Panc1 (cell line): ENCODE results near the gene GABRB1. TPM values are rescaled to one million over a fixed set of nuclear protein-coding genes. Genes with fewer than 3 reads are reported as not detected.

Experiments
- ATAC-seq: fragments of 200-7000 bp; cut with Tn5 transposase; 2 replicates; pipeline ENCODE4 v1.9.1; 2020; ENCODE audit warnings: mild to moderate bottlenecking, moderate library complexity
- BruUV-seq: library from RNA; stranded (reverse); fragments of 400-500 nt; replicated peaks from 2 replicates; lab custom pipeline; 2021; lab: Mats Ljungman, UMichigan
- CTCF ChIA-PET: fragments of 300-600 bp; sonication (Branson Sonifier 250); formaldehyde crosslinking; loops from one replicate; lab custom pipeline; 2022; ENCODE audit warnings: antibody characterized with exemption; lab: Charles Lee
- POLR2A ChIA-PET: fragments of 300-600 bp; sonication (Branson Sonifier 250); formaldehyde crosslinking; loops from one replicate; lab custom pipeline; 2022; ENCODE audit warnings: antibody characterized with exemption; lab: Charles Lee
- DNase-seq: peaks from one replicate; pipeline ENCODE4 v3.0.0-alpha.2; 2010; ENCODE audit warnings: low read depth, low spot score
- H3K27ac ChIP-seq: 2 replicates; pipeline ENCODE4 v1.5.1; 2011; ENCODE audit warnings: mild to moderate bottlenecking, low read length, inconsistent platforms
- H3K27me3 ChIP-seq: fragments of 200-500 bp; sonication (Bioruptor generic); 2 replicates; pipeline ENCODE4 v1.6.0; 2014; ENCODE audit warnings: low read length, inconsistent platforms; ENCODE audit not compliant: control insufficient read depth, insufficient read depth
- H3K36me3 ChIP-seq: fragments of 200-500 bp; sonication (Bioruptor generic); 2 replicates; pipeline ENCODE4 v1.5.1; 2014; ENCODE audit warnings: inconsistent platforms, mild to moderate bottlenecking, low read length, moderate library complexity; ENCODE audit not compliant: control insufficient read depth, insufficient read depth
- H3K4me1 ChIP-seq: 2 replicates; pipeline ENCODE4 v1.5.1; 2011; ENCODE audit warnings: inconsistent platforms, mild to moderate bottlenecking, low read length, moderate library complexity; ENCODE audit not compliant: control insufficient read depth, insufficient read depth
- H3K4me3 ChIP-seq, 2 experiments: 2 replicates each; pipeline ENCODE4 v1.5.1; 2011 to 2012; ENCODE audit warnings: low read depth in 2 of 2, low read length in 2 of 2, mild to moderate bottlenecking in 2 of 2, inconsistent platforms in 1 of 2, moderate library complexity in 1 of 2
- H3K9me3 ChIP-seq: fragments of 200-500 bp; sonication (Bioruptor generic); 2 replicates; pipeline ENCODE4 v1.5.1; 2014; ENCODE audit warnings: low read depth, mild to moderate bottlenecking, inconsistent platforms, low read length, moderate library complexity; ENCODE audit not compliant: control insufficient read depth, insufficient read depth
- POLR2AphosphoS5 ChIP-seq: IDR thresholded peaks from 2 replicates; pipeline ENCODE4 v1.6.1; 2012; ENCODE audit warnings: mild to moderate bottlenecking, low read depth, low read length, moderate library complexity
- SIN3A ChIP-seq: IDR thresholded peaks from 2 replicates; pipeline ENCODE4 v1.6.1; 2012; ENCODE audit warnings: low read depth, mild to moderate bottlenecking, low read length, moderate library complexity, borderline replicate concordance; ENCODE audit not compliant: insufficient read depth
- TCF7L2 ChIP-seq: IDR thresholded peaks from 2 replicates; pipeline ENCODE4 v1.6.1; 2011; ENCODE audit warnings: mild to moderate bottlenecking, low read depth, low read length, inconsistent platforms
- in situ Hi-C: cut with HindIII; loops from 2 replicates; pipeline ENCODE4 v1.10.0; 2016; ENCODE audit warnings: low sequenced_read_pairs, low pct_unique_long_range_greater_than_20kb
- intact Hi-C: fragments of 100-400 bp; cut with micrococcal nuclease; formaldehyde crosslinking; loops from one replicate; pipeline ENCODE4 v1.10.0; 2022; ENCODE audit not compliant: unreplicated experiment
- total RNA-seq: library from RNA; stranded (reverse); gene quantifications from one replicate; pipeline ENCODE4 v1.2.1, GENCODE V29; 2021; ENCODE audit not compliant: unreplicated experiment
- TF ChIP-seq, protein P1 (sequence below): fragments of 450-650 bp; IDR thresholded peaks from 2 replicates; pipeline ENCODE4 v1.5.1; 2017; ENCODE audit warnings: mild to moderate bottlenecking
- TF ChIP-seq, protein P2 (sequence below), 2 experiments: IDR thresholded peaks; 2 replicates each; pipeline ENCODE4 v1.6.1; 2011 to 2012; ENCODE audit warnings: low read depth in 2 of 2, control low read depth in 1 of 2, low read length in 1 of 2, mild to moderate bottlenecking in 1 of 2, moderate library complexity in 1 of 2; ENCODE audit not compliant: insufficient read depth in 1 of 2

The GABRB1 gene
- total RNA-seq, 1 experiment from 2014 or later = not detected

DNA sequence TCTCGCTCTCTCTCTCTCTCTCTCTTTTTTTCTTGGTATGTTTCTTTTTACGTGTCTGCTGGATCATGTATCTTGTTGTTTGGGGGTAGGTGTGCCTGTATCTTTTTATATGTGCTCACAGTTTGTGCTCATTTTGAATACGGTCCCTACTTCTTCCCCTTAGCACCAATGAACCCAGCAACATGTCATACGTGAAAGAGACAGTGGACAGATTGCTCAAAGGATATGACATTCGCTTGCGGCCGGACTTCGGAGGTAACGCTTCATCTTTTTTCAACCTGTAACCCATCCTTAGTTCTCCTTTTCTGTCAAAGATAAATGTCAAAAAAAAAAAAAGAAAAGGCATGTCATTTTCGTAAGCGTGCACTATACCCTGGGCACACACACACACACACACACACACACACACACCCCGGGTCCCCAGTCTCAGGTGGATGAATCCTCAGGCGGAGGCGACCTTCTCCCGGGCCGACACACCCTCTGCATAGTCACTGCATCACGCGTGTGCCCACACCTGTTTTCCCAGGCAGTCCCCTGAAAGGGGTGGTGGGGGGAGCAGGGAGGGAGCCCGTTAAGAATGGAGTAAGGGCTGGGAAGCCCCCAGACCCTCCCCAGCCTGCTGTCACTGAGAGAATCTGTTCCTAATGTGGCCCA, 511 bp downstream of the GABRB1 start:
- ChIA-PET POLR2A (no interaction called here), CTCF (no interaction called here)
- Histone ChIP-seq H3K27ac (no peak overlapping the region), H3K4me1 (peaks cover 4% of the 10 kb centered on the region; the same call in 1 of the 2 replicates), H3K9me3 (no peaks in the 10 kb centered on the region), H3K4me3 (peak overlapping the region; percentile 37 to 60), H3K27me3 (0 out of 2 replicates have a peak, but pooled peaks cover 5% of the 10 kb centered on the region), H3K36me3 (no peaks in the 10 kb centered on the region)
- intact Hi-C loops = loop anchor here (5.0 kb wide), 1 partner anchor 190 kb away; no protein-coding TSS in a partner anchor
- no TSS peak for BruUV-seq
- TF ChIP-seq, protein P1, sequence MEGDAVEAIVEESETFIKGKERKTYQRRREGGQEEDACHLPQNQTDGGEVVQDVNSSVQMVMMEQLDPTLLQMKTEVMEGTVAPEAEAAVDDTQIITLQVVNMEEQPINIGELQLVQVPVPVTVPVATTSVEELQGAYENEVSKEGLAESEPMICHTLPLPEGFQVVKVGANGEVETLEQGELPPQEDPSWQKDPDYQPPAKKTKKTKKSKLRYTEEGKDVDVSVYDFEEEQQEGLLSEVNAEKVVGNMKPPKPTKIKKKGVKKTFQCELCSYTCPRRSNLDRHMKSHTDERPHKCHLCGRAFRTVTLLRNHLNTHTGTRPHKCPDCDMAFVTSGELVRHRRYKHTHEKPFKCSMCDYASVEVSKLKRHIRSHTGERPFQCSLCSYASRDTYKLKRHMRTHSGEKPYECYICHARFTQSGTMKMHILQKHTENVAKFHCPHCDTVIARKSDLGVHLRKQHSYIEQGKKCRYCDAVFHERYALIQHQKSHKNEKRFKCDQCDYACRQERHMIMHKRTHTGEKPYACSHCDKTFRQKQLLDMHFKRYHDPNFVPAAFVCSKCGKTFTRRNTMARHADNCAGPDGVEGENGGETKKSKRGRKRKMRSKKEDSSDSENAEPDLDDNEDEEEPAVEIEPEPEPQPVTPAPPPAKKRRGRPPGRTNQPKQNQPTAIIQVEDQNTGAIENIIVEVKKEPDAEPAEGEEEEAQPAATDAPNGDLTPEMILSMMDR = no peak
- TF ChIP-seq, protein P2, sequence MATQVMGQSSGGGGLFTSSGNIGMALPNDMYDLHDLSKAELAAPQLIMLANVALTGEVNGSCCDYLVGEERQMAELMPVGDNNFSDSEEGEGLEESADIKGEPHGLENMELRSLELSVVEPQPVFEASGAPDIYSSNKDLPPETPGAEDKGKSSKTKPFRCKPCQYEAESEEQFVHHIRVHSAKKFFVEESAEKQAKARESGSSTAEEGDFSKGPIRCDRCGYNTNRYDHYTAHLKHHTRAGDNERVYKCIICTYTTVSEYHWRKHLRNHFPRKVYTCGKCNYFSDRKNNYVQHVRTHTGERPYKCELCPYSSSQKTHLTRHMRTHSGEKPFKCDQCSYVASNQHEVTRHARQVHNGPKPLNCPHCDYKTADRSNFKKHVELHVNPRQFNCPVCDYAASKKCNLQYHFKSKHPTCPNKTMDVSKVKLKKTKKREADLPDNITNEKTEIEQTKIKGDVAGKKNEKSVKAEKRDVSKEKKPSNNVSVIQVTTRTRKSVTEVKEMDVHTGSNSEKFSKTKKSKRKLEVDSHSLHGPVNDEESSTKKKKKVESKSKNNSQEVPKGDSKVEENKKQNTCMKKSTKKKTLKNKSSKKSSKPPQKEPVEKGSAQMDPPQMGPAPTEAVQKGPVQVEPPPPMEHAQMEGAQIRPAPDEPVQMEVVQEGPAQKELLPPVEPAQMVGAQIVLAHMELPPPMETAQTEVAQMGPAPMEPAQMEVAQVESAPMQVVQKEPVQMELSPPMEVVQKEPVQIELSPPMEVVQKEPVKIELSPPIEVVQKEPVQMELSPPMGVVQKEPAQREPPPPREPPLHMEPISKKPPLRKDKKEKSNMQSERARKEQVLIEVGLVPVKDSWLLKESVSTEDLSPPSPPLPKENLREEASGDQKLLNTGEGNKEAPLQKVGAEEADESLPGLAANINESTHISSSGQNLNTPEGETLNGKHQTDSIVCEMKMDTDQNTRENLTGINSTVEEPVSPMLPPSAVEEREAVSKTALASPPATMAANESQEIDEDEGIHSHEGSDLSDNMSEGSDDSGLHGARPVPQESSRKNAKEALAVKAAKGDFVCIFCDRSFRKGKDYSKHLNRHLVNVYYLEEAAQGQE (IDR thresholded peaks at IDR 0.05; ENCODE audit: insufficient read depth in 1 of 2, low read depth in 2 of 2, low read length in 1 of 2) = no peak
- no peak for TF ChIP-seq TCF7L2
- no peak for TF ChIP-seq SIN3A
- no peak for TF ChIP-seq POLR2AphosphoS5
- ATAC-seq = peak; percentile 64; the same call in 1 of the 2 replicates
- in situ Hi-C loops = no loop called here
- DNase-seq = no peak

DNA sequence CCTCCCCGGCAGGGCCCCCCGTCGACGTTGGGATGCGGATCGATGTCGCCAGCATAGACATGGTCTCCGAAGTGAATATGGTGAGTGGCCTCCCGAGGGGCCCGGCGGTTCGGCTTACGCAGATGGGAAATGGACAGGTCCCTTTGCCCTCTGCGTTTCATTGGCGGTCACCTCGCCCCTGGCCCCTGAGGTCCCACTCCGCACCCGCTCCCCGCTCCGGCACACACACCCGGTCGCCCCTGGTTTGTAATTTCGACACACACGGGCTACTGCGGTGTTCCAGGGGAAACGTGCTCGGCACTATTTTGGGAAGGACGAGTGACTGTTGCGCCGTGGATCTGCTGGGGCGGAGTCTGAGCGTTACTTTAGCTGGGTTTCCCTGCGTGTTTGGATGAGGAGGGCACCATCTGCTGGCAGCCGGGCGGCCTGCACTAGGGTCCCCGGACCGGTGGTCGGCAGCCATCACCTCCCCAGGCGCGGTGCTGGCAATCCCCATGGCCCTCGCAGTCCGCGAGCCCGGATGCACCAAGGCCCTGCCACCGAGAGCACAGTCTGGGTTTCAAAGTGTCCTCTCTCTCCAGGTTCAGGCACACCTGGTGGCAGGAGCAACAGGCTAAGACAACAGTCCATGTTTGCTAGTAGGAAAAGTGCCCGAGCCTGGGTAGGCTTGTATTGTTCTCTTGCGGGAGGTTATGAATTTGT, 1.2 kb downstream of the GABRB1 start:
- Histone ChIP-seq H3K27me3 (0 out of 2 replicates have a peak, but pooled peaks cover 5% of the 10 kb centered on the region), H3K9me3 (no peaks in the 10 kb centered on the region), H3K27ac (no peak overlapping the region), H3K36me3 (no peaks in the 10 kb centered on the region), H3K4me1 (peaks cover 4% of the 10 kb centered on the region; the same call in 1 of the 2 replicates), H3K4me3 (peak overlapping the region; percentile 37 to 60)
- ATAC-seq = peak; percentile 94
- BruUV-seq = no TSS peak
- POLR2A ChIA-PET = no interaction called here
- TF ChIP-seq, protein P1 = peak; percentile 79
- TF ChIP-seq, protein P2 (IDR thresholded peaks at IDR 0.05; ENCODE audit: insufficient read depth in 1 of 2, low read depth in 2 of 2, low read length in 1 of 2) = no peak
- in situ Hi-C loops = no loop called here
- CTCF ChIA-PET = no interaction called here
- DNase-seq = peak; percentile 55
- intact Hi-C loops = loop anchor here (5.0 kb wide), 1 partner anchor 190 kb away; no protein-coding TSS in a partner anchor
